DMS 273 treated with DMSO at 0.1 percent for 48 hours (cell line): ENCODE data around the gene HMMR.
A peak's percentile ranks its signal among the peaks of the same experiment; 100 is the strongest.
"Not testable (repeated sequence)": the region's sequence is repeated elsewhere in the genome, so short reads cannot be mapped to it uniquely, and the experiment has no call there.

Source experiments
- DNase-seq: peaks from one replicate; lab custom pipeline; 2025; lab: John Stamatoyannopoulos, UW

HMMR gene

DNA sequence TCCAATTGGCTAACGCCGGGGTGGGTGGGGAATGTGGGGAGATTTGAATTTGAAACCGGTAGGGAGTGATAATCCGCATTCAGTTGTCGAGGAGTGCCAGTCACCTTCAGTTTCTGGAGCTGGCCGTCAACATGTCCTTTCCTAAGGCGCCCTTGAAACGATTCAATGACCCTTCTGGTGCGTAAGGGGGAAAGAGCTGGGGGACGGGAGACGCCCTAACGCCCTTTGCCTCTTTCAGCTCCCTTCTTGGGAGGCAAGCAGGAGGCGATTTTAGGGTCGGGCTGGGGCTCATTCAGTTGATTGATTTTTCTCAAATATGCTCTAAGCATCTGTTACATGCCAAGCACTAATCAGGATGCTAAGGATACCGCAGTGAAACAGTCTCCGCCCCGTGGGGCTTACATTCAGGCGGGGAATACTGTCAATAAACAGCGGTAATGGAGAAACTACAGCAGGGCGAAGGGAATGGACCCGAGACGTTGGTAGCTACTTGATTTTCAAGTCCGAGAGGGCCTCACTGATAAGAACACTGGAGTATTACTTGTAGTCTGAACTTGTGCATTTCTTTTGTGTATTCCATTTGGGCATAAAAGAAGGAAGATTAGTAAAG is at the start of gene HMMR:
TSS of gene HMMR (plus strand) at position 71 of the 610 bp plus-strand sequence. CDS start at position 132, 61 bp downstream.
- DNase-seq: peak; percentile 44

DNA sequence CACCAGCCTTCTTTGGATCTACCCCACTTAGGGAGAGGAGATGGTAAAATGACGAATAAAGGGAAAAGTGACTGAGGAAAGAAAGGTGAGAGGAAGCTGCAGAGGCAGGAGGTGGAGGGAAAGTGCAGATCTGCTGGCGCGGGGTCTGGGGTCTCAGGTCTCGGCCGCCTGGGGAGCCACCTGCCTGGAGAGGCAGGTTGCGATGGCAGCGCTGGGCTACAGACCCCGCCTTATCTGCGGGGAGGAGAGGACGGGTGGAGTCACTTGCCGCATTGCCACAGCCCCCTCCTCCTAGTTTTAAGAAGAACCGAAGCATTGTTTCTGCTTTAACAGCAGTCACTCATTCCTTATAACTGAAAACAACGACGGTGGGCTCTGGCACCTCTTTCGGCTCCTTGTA is 44.8 kb upstream of the HMMR start:
- not testable (repeated sequence) for DNase-seq

DNA sequence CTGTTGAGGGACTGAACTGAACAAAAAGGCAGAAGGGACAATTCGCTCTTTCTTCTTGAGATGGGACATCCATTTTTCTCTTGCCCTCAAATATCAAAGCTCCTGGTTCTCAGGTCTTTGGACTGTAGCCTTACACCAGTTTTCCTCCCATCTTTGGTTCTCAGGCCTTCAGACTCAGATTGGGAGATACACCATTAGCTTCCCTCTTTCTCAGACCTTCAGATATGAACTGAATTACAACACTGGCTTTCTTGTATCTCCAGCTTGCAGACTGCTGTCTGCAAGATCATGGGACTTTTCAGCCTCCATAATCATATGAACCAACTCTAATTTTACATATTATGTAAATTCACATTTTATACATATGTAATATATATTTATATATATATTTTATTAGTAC is 35.6 kb upstream of the HMMR start:
- no peak for DNase-seq

GRCh38 chr5:163426128-163426527 is 34.3 kb upstream of the HMMR start:
- not testable (repeated sequence) for DNase-seq

- no peak for DNase-seq
Measured at GRCh38 chr5:163432544-163432943, 27.9 kb upstream of the HMMR start.

DNA sequence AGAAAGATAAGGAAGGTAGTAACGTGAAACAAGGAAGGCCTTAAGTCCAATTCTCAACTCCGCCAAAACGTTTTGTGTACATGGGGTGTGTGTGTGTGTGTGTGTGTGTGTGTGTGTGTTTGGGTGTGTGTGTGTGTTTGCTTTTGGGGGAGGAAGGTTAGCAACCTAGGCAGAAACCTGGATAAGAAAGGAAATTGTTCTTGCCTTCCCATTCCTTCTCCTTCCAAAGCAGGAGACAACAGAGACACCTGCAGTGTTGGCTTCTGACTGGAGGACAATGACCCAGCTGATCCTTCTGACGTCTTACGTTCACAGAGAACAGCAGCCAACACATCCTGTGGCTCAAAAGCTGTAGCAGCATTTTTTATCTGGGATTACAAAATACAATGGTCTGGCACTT is 27.2 kb upstream of the HMMR start:
- no peak for DNase-seq

DNA sequence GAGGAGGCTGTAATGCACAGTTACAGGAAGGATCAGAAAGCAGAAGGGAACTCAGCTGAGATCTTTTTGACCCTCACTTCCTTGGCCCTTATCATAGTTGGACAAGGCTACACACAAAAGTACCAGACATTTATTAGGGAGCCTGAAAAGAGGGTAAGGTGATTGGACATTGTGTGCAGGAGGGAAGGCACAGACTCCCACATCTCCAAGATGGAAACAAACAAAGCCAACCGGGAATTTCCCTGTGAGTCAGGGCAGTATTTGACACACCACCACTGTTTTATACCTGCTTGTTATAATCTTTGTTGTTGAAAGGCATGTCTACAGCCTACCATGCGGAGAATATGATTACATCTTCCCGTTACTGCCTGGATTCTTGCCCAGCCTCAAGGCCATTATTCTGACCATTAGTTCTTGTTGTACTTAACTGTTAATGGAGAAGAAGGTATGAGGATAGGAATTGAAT is 26.0 kb upstream of the HMMR start:
- no peak for DNase-seq

DNA sequence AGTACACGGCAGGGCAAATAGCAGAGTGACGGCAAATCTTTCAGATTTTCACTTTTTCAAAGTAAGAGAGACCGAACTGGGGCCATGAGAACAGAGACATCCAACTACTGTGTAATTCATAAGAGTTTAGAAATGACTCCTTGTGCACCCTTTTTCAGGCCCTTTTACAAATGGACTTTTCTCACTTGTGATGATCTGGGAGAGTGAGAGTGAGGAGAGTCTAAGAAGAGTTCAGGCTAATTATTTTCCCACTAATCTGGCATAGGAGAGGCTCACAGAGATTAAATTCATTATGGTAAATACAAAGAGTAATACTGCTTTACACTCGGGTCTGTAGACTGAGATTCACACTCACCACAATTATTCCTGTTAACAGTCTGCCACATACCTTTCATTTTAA is 23.9 kb upstream of the HMMR start:
- no peak for DNase-seq

GRCh38 chr5:163437011-163437308 is 23.5 kb upstream of the HMMR start:
- no peak for DNase-seq

DNA sequence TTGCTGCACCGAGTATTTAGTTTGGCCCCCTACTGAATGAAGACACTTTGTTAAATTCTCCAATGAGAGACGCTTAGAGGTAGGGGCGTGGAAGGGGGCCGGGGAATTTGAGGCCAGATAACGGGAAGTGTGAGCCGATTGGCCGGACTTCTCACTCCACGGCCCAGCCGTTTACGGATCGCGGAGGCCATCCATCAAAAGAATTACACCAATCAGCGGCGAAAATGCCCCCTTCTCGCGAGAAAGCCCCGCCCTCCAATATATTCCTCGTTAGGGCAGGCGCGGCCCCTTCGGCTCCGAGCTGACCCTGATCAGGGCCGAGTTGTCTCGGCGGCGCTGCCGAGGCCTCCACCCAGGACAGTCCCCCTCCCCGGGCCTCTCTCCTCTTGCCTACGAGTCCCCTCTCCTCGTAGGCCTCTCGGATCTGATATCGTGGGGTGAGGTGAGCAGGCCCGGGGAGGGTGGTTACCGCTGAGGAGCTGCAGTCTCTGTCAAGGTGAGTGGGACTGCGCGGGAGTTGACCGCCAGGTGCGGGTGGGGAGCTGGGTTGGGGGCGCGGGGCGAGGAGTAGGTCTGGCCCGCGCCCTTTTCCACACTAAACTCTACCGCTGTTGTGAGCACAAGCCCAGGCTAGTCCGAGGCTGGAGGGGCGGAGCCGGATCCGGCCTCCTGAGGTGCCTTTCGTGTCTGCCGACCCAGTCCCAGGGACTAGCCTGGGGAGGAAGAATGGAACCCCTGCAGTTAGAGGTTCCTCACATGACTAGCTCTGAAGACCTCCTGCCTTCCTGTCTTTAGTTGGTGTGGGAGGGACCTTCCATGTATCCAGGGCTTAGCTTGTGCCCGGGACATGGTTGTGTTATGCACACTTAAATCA is 22.9 kb upstream of the HMMR start, which contains the start of gene CCNG1:
TSS of gene CCNG1 (plus strand) at position 287 of the 874 bp plus-strand sequence. CDS start 1,662 bp downstream, outside the sequence.
- DNase-seq: peak; percentile 93

GRCh38 chr5:163439092-163439425 is 21.4 kb upstream of the HMMR start:
- no peak for DNase-seq

GRCh38 chr5:163440954-163441353 is 19.5 kb upstream of the HMMR start:
- no peak for DNase-seq

DNA sequence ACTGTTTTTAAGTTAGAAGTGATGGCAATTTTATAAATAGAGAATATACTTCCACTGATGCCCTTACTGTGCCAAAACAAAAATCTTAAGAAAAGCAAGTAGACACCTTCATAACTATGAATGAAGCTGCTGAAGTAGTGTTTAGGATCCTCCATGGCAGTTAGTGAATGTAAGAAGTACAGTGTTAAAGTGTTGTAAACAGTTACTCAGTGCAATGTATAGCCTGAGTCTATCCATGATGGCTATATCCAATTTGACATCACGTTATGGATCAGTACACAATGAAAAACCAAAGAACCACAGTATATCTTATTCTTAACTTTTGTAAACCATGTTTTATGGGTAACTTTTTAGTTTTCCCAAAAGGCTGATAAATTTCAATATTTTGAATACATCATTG is 15.9 kb upstream of the HMMR start:
- DNase-seq: no peak

DNA sequence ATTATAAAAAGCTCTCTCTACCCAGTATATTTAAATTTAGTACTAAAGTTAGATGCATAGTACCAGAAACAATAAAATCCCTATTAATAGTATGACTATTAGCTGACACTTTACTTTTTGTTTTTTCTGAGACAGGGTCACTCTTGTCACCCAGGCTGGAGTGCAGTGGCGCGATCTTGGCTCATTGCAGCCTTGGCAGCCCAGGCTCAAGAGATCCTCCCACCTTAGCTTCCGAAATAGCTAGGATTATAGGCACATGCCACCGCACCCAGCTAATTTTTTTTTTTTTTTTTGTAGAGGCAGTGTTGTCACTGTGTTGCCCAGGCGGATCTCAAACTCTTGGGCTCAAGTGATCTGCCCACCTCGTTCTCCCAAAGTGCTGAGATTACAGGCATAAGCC is 15.1 kb upstream of the HMMR start:
- no peak for DNase-seq

DNA sequence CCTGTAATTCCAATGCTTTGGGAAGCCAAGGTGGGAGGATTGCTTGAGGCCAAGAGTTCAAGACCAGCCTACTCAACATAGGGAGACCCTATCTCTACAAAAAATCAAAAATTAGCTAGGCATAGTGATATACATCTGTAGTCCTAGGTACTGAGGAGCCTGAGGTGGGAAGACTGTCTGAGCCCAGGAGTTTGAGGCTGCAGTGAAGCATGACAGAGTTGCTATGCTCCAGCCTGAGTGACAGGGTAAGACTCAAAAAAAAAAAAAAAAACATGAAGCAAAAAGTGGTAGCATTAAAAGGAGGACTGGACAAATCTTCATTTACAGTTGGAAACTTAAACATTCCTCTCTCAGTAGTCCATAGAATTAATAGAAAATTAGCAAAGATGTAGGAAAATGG is 13.2 kb upstream of the HMMR start:
- DNase-seq: no peak

GRCh38 chr5:163447875-163448274 is 12.6 kb upstream of the HMMR start:
- no peak for DNase-seq

DNA sequence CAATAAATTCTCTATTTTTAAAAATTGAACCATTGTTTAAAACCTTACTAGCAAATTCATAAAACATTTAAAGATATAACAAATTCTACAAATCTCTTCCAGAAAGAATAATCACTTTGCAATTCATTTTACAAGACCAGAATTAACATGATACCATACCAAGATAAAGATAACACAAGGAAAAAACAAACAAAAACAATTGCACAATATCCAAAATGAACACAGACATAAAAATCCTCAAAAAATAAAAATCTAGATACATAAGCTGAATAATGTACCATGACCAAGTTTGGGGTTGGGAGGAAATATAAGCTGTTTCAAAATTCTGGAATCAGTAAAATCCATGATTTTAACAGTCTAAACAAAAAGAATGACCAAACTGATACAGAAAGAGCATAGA is 11.9 kb upstream of the HMMR start:
- no peak for DNase-seq

DNA sequence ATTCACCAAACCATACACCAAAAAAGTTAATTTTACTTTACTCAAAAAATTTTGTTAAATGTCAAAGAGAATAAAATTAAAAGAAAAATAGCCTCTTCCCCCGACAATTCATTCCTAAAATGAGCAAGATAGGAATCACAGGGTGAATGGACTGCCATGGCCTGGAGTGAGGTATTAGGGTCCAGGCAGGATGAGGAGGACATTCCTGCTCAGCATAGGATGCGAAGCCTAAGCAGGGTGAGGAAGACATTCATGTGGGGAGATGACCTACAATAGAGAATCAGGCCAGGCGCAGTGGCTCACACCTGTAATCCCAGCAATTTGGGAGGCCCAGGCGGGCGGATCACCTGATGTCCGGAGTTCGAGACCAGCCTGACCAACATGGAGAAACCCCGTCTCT is 8.9 kb upstream of the HMMR start:
- no peak for DNase-seq

DNA sequence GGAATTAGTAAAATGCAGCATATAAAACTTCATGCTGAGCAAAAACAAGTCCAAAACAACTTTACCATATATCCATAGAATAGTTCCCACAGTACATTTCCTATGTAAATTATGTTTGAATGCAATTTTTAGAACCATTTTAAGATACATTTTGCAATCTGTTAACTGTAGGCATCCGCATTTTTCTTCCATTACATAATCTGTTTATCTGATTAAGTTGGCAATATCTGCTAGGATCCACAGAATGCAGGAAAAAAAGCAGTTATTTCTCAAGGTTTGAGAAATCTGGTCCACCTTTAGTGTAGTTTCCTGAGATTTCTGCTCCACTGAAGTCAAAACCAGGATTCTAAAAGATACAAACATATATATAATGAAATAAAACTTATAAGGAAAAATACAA is 6.7 kb upstream of the HMMR start:
- no peak for DNase-seq

GRCh38 chr5:163455406-163455805 is 5.0 kb upstream of the HMMR start:
- DNase-seq: not testable (repeated sequence)

DNA sequence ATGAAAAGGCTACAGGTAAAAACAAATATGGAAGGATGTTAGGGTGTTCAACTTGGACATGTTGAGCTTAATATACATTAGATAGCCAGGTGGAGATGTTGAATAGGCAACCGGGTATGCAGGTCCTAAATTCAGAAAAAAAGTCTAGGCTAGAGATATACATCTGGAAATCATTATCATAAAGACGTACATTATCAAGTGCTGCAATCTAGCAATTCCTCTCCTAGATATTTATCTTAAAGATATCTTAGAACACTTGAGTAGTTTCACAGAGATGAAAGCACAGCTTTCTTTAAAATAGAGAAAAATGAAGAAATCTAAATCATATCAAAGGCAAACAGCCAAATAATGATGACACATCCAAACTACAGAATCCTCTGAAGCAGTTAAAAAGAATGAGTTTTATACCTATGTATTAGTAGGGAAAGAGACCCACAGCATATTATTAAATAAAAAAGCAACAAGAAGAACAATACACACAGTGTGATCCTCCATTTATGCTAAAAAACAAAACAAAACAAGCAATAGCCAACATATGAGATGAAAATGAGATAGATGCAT is 4.3 kb upstream of the HMMR start:
- no peak for DNase-seq

DNA sequence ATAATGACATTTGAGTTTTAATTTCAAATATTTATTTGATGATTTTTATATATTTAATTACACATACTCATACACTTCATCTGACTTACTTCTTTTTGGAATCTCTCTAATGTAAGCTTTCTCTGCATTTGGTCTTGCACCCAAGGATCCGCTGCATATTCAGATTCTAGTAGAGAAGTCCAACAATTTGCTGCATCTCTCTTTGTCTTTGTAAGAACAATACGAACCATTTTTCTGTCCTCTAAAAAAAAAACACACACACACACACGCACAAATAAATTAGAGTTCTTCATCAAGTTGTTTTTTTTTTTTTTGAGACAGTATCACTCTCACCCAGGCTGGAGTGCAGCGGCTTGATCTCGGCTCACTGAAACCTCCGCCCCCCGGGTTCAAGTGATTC is 3.6 kb upstream of the HMMR start:
- no peak for DNase-seq

DNA sequence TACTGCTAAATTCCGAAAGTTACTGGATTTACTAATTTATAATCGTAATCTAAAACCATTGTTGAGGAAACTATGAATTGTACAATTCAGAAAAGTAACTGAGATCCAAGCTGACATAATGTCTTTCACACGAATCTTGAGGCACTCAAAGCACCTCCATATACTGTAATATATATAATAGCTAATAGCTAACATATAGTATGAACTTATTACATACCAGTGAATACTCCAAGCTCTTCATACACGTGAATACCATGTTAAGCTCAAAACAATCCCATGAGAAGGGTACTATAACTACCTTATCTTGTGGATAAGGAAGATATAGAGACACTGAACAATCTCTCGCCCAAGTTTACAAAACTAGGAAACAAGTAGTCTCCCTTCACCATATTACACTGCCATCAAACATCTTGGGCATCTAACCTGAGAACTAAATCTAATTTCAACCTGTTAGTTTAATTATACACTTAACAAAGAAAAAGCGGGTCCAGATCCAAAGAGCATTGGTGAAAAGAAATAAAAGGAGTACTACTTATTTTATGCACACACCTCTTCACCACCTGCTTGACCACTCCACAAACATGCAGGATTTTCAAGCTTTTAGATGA is 1.6 kb upstream of the HMMR start:
- DNase-seq: no peak
